GM04503 (cell line): Measurements from ENCODE around the gene WFIKKN2.
"Not testable (repeated sequence)": the region's sequence is repeated elsewhere in the genome, so short reads cannot be mapped to it uniquely, and the experiment has no call there.

Experiments
- DNase-seq: peaks from one replicate; pipeline ENCODE4 v3.0.0-alpha.2; 2012; ENCODE audit warnings: low read depth

Gene WFIKKN2

GRCh38 chr17:50835301-50836234 lies at the start of gene WFIKKN2:
WFIKKN2 (plus strand) TSS chr17:50835586; CDS start chr17:50835938, 352 bp downstream.
- DNase-seq, result no peak

GRCh38 chr17:50785946-50786570 lies 49.3 kb upstream of the WFIKKN2 start:
- peak; percentile 29 for DNase-seq

GRCh38 chr17:50787106-50787505 lies 48.3 kb upstream of the WFIKKN2 start:
- no peak for DNase-seq

- no peak for DNase-seq
Observed at GRCh38 chr17:50790618-50791017, 44.8 kb upstream of the WFIKKN2 start.

GRCh38 chr17:50792132-50792531 lies 43.3 kb upstream of the WFIKKN2 start:
- DNase-seq, result no peak

GRCh38 chr17:50793007-50793406 lies 42.4 kb upstream of the WFIKKN2 start:
- DNase-seq, result no peak

- DNase-seq, result no peak
Observed at GRCh38 chr17:50794361-50794760, 41.0 kb upstream of the WFIKKN2 start.

- DNase-seq, result no peak
Observed at GRCh38 chr17:50797135-50797810, 38.1 kb upstream of the WFIKKN2 start.

- no peak for DNase-seq
Observed at GRCh38 chr17:50798424-50799288, 36.7 kb upstream of the WFIKKN2 start.

GRCh38 chr17:50799582-50799981 lies 35.8 kb upstream of the WFIKKN2 start:
- no peak for DNase-seq

- DNase-seq, result no peak
Observed at GRCh38 chr17:50800196-50800700, 35.1 kb upstream of the WFIKKN2 start.

GRCh38 chr17:50802609-50803571 lies 32.5 kb upstream of the WFIKKN2 start:
- DNase-seq, result no peak

- no peak for DNase-seq
Observed at GRCh38 chr17:50803676-50804075, 31.7 kb upstream of the WFIKKN2 start.

- DNase-seq, result not testable (repeated sequence)
Observed at GRCh38 chr17:50804749-50805475, 30.5 kb upstream of the WFIKKN2 start.

GRCh38 chr17:50805486-50805885 lies 29.9 kb upstream of the WFIKKN2 start:
- no peak for DNase-seq

GRCh38 chr17:50806141-50806643 lies 29.2 kb upstream of the WFIKKN2 start:
- DNase-seq, result no peak

GRCh38 chr17:50807009-50807408 lies 28.4 kb upstream of the WFIKKN2 start:
- no peak for DNase-seq

- DNase-seq, result no peak
Observed at GRCh38 chr17:50807675-50808074, 27.7 kb upstream of the WFIKKN2 start.

GRCh38 chr17:50808413-50808812 lies 27.0 kb upstream of the WFIKKN2 start:
- DNase-seq, result no peak
